Neural progenitor cell (in vitro differentiated cells): ENCODE data around the gene ITGA2. TPM values are rescaled to one million over a fixed set of nuclear protein-coding genes. Genes with fewer than 3 reads are reported as not detected.

Experiments
- DNase-seq: peaks from one replicate; pipeline ENCODE4 v3.0.0-alpha.2; 2016; ENCODE audit warnings: low spot score
- H2AFZ ChIP-seq: fragments of 200-600 bp; sonication (generic); replicated peaks from 2 replicates; pipeline ENCODE4 v1.6.1; 2016; ENCODE audit warnings: antibody characterized with exemption
- H3F3A ChIP-seq: fragments of 200-600 bp; sonication (generic); 2 replicates; pipeline ENCODE4 v1.6.1; 2016; ENCODE audit warnings: antibody characterized with exemption, low read depth
- H3K27ac ChIP-seq: fragments of 200-600 bp; sonication (generic); 2 replicates; pipeline ENCODE4 v1.5.1; 2016; ENCODE audit warnings: mild to moderate bottlenecking
- H3K27me3 ChIP-seq: fragments of 200-600 bp; sonication (generic); 2 replicates; pipeline ENCODE4 v1.6.1; 2016; ENCODE audit warnings: mild to moderate bottlenecking, moderate library complexity
- H3K36me3 ChIP-seq: fragments of 200-600 bp; sonication (generic); 2 replicates; pipeline ENCODE4 v1.5.1; 2016
- H3K4me1 ChIP-seq: fragments of 200-600 bp; sonication (generic); 2 replicates; pipeline ENCODE4 v1.6.1; 2016; ENCODE audit warnings: mixed run types
- H3K4me2 ChIP-seq: fragments of 200-600 bp; sonication (generic); 2 replicates; pipeline ENCODE4 v1.6.1; 2016
- H3K4me3 ChIP-seq: fragments of 200-600 bp; sonication (generic); 2 replicates; pipeline ENCODE4 v1.5.1; 2016
- H3K79me2 ChIP-seq: fragments of 200-600 bp; sonication (generic); 2 replicates; pipeline ENCODE4 v1.6.1; 2016; ENCODE audit warnings: low read depth
- H3K9ac ChIP-seq: fragments of 200-600 bp; sonication (generic); 2 replicates; pipeline ENCODE4 v1.6.1; 2016
- H3K9me3 ChIP-seq: fragments of 200-600 bp; sonication (generic); 2 replicates; pipeline ENCODE4 v1.5.1; 2016; ENCODE audit warnings: low read depth
- H4K20me1 ChIP-seq: fragments of 200-600 bp; sonication (generic); 2 replicates; pipeline ENCODE4 v1.6.1; 2016; ENCODE audit warnings: low read depth
- H3K27ac Mint-ChIP-seq: 3 replicates; pipeline ENCODE4 v1.8.0; 2021; ENCODE audit warnings: mixed read lengths
- H3K27me3 Mint-ChIP-seq: 2 replicates; pipeline ENCODE4 v1.8.0; 2022; ENCODE audit warnings: low read depth, mild to moderate bottlenecking, inconsistent platforms, moderate library complexity, mixed read lengths; ENCODE audit not compliant: insufficient read depth
- H3K36me3 Mint-ChIP-seq: 3 replicates; pipeline ENCODE4 v1.8.0; 2021; ENCODE audit warnings: mixed read lengths
- H3K4me1 Mint-ChIP-seq: 3 replicates; pipeline ENCODE4 v1.8.0; 2021; ENCODE audit warnings: mixed read lengths
- H3K4me3 Mint-ChIP-seq: 3 replicates; pipeline ENCODE4 v1.8.0; 2021; ENCODE audit warnings: mild to moderate bottlenecking, moderate library complexity, mixed read lengths
- H3K9me3 Mint-ChIP-seq: 3 replicates; pipeline ENCODE4 v1.8.0; 2020; ENCODE audit warnings: mixed read lengths
- EZH2 ChIP-seq: fragments of 200-600 bp; sonication (generic); IDR thresholded peaks from 2 replicates; pipeline ENCODE4 v1.6.1; 2017; ENCODE audit warnings: antibody characterized with exemption, mild to moderate bottlenecking, moderate library complexity
- EZH2phosphoT487 ChIP-seq: fragments of 200-600 bp; sonication (generic); IDR thresholded peaks from 2 replicates; pipeline ENCODE4 v1.6.1; 2017; ENCODE audit warnings: antibody characterized with exemption
- total RNA-seq: library from RNA; depleted of rRNA; stranded (reverse); fragments of >200 nt; gene quantifications from 2 replicates; pipeline ENCODE4 v1.2.3, GENCODE V29; 2015; ENCODE audit warnings: low replicate concordance
- TF ChIP-seq, protein P1 (sequence below): fragments of 200-600 bp; sonication (generic); IDR thresholded peaks from 2 replicates; pipeline ENCODE4 v1.5.1; 2017; ENCODE audit warnings: antibody characterized with exemption, mild to moderate bottlenecking

Gene ITGA2
- total RNA-seq, 1 donor from 2014 or later: 2.6 TPM

DNA sequence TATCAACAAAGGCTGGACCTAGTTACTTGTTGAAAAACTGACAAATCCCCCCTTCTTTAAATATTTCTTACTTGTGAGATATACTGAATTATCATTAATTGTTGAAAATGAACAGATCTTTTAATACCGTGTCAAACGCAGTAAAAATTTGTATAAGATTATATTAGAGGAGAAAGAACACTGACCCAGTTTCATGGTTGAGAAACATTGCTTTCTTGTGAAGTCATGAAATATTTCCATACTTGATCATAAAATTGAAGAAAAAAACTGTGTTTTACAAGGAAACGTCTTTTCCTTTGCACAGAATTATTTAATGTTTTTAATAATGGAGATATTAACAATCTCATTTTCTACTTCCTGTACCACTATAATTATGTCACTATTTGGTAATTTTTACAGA, 74.6 kb downstream of the ITGA2 start:
- peaks cover 2% of the 10 kb centered on the region for H3K4me1 Mint-ChIP-seq
- H3K4me3 Mint-ChIP-seq: no peak overlapping the region
- DNase-seq: no peak

DNA sequence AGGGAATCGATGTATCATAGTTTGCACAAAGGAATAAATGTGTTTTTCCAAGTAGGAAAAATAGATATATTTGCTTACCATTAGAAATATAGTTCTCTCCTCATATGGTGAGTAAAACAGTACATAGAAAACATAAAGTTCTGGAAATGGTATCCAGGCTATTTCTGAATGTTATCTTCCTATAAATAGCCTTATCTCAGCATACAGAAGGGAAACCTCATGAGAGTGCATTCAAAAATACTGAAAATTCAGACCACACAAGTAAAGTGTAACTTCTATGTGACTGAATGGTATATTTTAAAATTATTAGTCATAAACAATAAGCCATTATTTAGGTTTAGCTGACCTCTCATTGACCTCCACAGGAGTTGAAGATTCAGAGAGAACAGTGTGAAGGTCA, 76.9 kb downstream of the ITGA2 start:
- Mint-ChIP-seq H3K27ac (no peak overlapping the region), H3K36me3 (peaks cover 1% of the 10 kb centered on the region), H3K9me3 (no peaks in the 10 kb centered on the region), H3K4me1 (peaks cover 2% of the 10 kb centered on the region), H3K27me3 (no peaks in the 10 kb centered on the region), H3K4me3 (no peak overlapping the region)
- Histone ChIP-seq H3K79me2 (no peaks in the 10 kb centered on the region), H4K20me1 (no peaks in the 10 kb centered on the region), H3K4me1 (no peaks in the 10 kb centered on the region), H2AFZ (no peak overlapping the region), H3K27ac (no peak overlapping the region), H3K4me3 (no peak overlapping the region), H3K27me3 (no peaks in the 10 kb centered on the region), H3K4me2 (no peak overlapping the region), H3K9me3 (no peaks in the 10 kb centered on the region), H3K36me3 (no peaks in the 10 kb centered on the region), H3F3A (no peaks in the 10 kb centered on the region), H3K9ac (no peak overlapping the region)
- DNase-seq: no peak
- TF ChIP-seq EZH2 (no peak), EZH2phosphoT487 (no peak)
- TF ChIP-seq, protein P1, sequence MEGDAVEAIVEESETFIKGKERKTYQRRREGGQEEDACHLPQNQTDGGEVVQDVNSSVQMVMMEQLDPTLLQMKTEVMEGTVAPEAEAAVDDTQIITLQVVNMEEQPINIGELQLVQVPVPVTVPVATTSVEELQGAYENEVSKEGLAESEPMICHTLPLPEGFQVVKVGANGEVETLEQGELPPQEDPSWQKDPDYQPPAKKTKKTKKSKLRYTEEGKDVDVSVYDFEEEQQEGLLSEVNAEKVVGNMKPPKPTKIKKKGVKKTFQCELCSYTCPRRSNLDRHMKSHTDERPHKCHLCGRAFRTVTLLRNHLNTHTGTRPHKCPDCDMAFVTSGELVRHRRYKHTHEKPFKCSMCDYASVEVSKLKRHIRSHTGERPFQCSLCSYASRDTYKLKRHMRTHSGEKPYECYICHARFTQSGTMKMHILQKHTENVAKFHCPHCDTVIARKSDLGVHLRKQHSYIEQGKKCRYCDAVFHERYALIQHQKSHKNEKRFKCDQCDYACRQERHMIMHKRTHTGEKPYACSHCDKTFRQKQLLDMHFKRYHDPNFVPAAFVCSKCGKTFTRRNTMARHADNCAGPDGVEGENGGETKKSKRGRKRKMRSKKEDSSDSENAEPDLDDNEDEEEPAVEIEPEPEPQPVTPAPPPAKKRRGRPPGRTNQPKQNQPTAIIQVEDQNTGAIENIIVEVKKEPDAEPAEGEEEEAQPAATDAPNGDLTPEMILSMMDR: no peak

More for the DNA sequence above, 74.6 kb downstream of the ITGA2 start:
- Histone ChIP-seq H3K27ac (no peak overlapping the region), H3K9me3 (no peaks in the 10 kb centered on the region), H2AFZ (no peak overlapping the region), H3K27me3 (no peaks in the 10 kb centered on the region), H3K79me2 (no peaks in the 10 kb centered on the region), H3K4me1 (no peaks in the 10 kb centered on the region), H3K9ac (no peak overlapping the region), H3K36me3 (no peaks in the 10 kb centered on the region), H3K4me2 (no peak overlapping the region), H3F3A (no peaks in the 10 kb centered on the region), H3K4me3 (no peak overlapping the region), H4K20me1 (no peaks in the 10 kb centered on the region)
- Mint-ChIP-seq H3K27ac (no peak overlapping the region), H3K9me3 (no peaks in the 10 kb centered on the region), H3K27me3 (no peaks in the 10 kb centered on the region), H3K36me3 (peaks cover 6% of the 10 kb centered on the region)
- TF ChIP-seq, protein P1: no peak
- TF ChIP-seq EZH2phosphoT487: no peak
- no peak for TF ChIP-seq EZH2

DNA sequence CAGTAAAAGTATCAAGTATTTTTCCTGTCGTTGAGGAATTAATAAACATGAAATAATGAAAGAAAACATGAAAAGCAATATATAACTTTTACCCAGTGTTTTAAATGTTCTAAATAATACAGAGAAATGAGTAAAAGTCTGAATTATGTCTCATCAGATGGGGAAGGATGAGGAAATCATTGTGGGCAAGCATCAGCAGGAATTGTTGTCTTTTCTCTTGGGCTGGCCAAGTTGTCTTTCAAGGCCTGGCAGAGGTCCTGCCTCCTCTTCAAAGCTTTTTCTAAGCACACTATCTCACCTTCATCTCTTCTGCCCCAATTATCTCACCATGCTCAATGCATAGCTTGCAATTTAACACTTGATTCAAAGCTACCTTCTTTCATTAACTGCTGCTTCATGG, 78.5 kb downstream of the ITGA2 start:
- H3K9me3 Mint-ChIP-seq: no peaks in the 10 kb centered on the region
- DNase-seq: no peak
- Histone ChIP-seq H3K79me2 (no peaks in the 10 kb centered on the region), H3K27ac (no peak overlapping the region), H3K4me1 (no peaks in the 10 kb centered on the region), H3F3A (no peaks in the 10 kb centered on the region), H2AFZ (no peak overlapping the region), H3K4me2 (no peak overlapping the region), H4K20me1 (no peaks in the 10 kb centered on the region), H3K9ac (no peak overlapping the region), H3K27me3 (no peaks in the 10 kb centered on the region), H3K4me3 (no peak overlapping the region), H3K9me3 (no peaks in the 10 kb centered on the region), H3K36me3 (no peaks in the 10 kb centered on the region)
- peaks cover 1% of the 10 kb centered on the region for H3K36me3 Mint-ChIP-seq
- no peaks in the 10 kb centered on the region for H3K27me3 Mint-ChIP-seq
- H3K4me1 Mint-ChIP-seq: no peaks in the 10 kb centered on the region
- no peak overlapping the region for H3K27ac Mint-ChIP-seq
- TF ChIP-seq EZH2phosphoT487: no peak
- TF ChIP-seq EZH2: no peak
- TF ChIP-seq, protein P1: no peak
- no peak overlapping the region for H3K4me3 Mint-ChIP-seq
